KMS-11 (cell line): ENCODE results near the gene MAP3K8.

ENCODE experiments used
- H2AFZ ChIP-seq: fragments of 200-600 bp; sonication (generic); 2 replicates; pipeline ENCODE4 v1.6.1; 2016; ENCODE audit warnings: antibody characterized with exemption, mixed run types, low read depth
- H3K27ac ChIP-seq: fragments of 200-600 bp; sonication (generic); 2 replicates; pipeline ENCODE4 v1.6.1; 2016; ENCODE audit warnings: mild to moderate bottlenecking, mixed run types
- H3K27me3 ChIP-seq: fragments of 200-600 bp; sonication (generic); 2 replicates; pipeline ENCODE4 v1.6.1; 2017; ENCODE audit warnings: mild to moderate bottlenecking, low read depth, mixed run types, moderate library complexity; ENCODE audit not compliant: insufficient read depth
- H3K36me3 ChIP-seq: fragments of 200-600 bp; sonication (generic); 2 replicates; pipeline ENCODE4 v1.6.1; 2017; ENCODE audit warnings: mild to moderate bottlenecking, mixed run types; ENCODE audit not compliant: insufficient read depth
- H3K4me1 ChIP-seq: fragments of 200-600 bp; sonication (generic); 2 replicates; pipeline ENCODE4 v1.6.1; 2016; ENCODE audit warnings: mild to moderate bottlenecking, low read depth, mixed run types; ENCODE audit not compliant: poor library complexity, severe bottlenecking
- H3K4me2 ChIP-seq: fragments of 200-600 bp; sonication (generic); 2 replicates; pipeline ENCODE4 v1.7.0; 2016; ENCODE audit warnings: mild to moderate bottlenecking, mixed run types
- H3K4me3 ChIP-seq: fragments of 200-600 bp; sonication (generic); IDR thresholded peaks from 2 replicates; pipeline ENCODE4 v1.6.1; 2017; ENCODE audit warnings: low read depth, low read length, mixed read lengths; ENCODE audit not compliant: insufficient read depth
- H3K79me2 ChIP-seq: fragments of 200-600 bp; sonication (generic); 2 replicates; pipeline ENCODE4 v1.6.1; 2016; ENCODE audit warnings: low read depth, mixed run types; ENCODE audit not compliant: insufficient read depth
- H3K9ac ChIP-seq: fragments of 200-600 bp; sonication (generic); 2 replicates; pipeline ENCODE4 v1.6.1; 2016; ENCODE audit warnings: mild to moderate bottlenecking, mixed run types
- H4K20me1 ChIP-seq: fragments of 200-600 bp; sonication (generic); 2 replicates; pipeline ENCODE4 v1.6.1; 2016; ENCODE audit warnings: mild to moderate bottlenecking, mixed run types; ENCODE audit not compliant: insufficient read depth
- TF ChIP-seq, protein P1 (sequence below): fragments of 200-600 bp; sonication (generic); conservative IDR thresholded peaks from 2 replicates; pipeline ENCODE4 v1.6.1; 2017; ENCODE audit warnings: low read depth, mild to moderate bottlenecking, antibody characterized with exemption, low read length, moderate library complexity, mixed read lengths

MAP3K8 gene

DNA sequence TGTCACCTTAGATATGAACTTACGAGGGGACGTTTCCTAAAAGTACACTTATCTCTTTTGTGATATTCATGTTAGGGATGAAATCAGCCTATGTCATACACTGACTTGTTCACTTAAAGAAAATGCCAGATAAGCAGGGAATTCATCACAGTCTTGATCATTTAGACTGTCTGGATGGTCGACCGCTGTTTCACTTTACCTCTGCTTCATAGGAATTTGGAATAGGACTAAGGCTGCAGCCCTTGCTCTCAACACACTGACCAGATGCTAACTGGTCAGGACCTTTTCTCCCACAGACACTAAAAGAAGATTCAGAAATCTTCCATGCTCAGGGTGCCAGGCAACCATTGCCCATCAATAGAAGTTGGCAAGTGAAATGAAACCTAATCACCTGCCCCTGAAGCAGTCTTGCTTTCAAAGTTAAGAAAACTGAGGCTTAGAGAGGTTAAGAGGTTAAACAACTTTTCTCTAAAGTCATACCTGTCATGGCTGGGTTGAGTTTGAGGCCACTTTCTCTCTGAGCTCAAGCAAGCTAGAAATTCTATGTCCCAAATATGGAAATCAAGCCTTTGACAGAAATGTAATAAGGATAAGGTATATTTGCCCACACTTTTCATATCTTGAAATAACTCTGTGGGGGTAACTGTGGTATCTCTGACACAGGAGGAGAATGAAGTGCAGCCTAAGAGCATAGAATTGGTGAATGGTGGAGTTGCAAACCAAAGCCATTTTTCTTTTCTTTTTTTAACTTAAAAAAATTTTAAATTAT lies 77.1 kb downstream of the MAP3K8 start:
- Histone ChIP-seq H3K4me3 (no peak overlapping the region), H3K9ac (no peak overlapping the region), H3K4me2 (no peak overlapping the region; the same call in 1 of the 2 replicates), H3K4me1 (peaks cover 19% of the 10 kb centered on the region), H2AFZ (no peak overlapping the region), H4K20me1 (no peaks in the 10 kb centered on the region), H3K36me3 (no peaks in the 10 kb centered on the region), H3K27me3 (no peaks in the 10 kb centered on the region), H3K79me2 (no peaks in the 10 kb centered on the region), H3K27ac (no peak overlapping the region)
- TF ChIP-seq, protein P1, sequence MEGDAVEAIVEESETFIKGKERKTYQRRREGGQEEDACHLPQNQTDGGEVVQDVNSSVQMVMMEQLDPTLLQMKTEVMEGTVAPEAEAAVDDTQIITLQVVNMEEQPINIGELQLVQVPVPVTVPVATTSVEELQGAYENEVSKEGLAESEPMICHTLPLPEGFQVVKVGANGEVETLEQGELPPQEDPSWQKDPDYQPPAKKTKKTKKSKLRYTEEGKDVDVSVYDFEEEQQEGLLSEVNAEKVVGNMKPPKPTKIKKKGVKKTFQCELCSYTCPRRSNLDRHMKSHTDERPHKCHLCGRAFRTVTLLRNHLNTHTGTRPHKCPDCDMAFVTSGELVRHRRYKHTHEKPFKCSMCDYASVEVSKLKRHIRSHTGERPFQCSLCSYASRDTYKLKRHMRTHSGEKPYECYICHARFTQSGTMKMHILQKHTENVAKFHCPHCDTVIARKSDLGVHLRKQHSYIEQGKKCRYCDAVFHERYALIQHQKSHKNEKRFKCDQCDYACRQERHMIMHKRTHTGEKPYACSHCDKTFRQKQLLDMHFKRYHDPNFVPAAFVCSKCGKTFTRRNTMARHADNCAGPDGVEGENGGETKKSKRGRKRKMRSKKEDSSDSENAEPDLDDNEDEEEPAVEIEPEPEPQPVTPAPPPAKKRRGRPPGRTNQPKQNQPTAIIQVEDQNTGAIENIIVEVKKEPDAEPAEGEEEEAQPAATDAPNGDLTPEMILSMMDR = no peak
